Measurements from ENCODE around the gene ITSN1.

- TF ChIP-seq, protein P1, sequence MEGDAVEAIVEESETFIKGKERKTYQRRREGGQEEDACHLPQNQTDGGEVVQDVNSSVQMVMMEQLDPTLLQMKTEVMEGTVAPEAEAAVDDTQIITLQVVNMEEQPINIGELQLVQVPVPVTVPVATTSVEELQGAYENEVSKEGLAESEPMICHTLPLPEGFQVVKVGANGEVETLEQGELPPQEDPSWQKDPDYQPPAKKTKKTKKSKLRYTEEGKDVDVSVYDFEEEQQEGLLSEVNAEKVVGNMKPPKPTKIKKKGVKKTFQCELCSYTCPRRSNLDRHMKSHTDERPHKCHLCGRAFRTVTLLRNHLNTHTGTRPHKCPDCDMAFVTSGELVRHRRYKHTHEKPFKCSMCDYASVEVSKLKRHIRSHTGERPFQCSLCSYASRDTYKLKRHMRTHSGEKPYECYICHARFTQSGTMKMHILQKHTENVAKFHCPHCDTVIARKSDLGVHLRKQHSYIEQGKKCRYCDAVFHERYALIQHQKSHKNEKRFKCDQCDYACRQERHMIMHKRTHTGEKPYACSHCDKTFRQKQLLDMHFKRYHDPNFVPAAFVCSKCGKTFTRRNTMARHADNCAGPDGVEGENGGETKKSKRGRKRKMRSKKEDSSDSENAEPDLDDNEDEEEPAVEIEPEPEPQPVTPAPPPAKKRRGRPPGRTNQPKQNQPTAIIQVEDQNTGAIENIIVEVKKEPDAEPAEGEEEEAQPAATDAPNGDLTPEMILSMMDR (IDR thresholded peaks at IDR 0.05): no peak
- TF ChIP-seq POLR2A (IDR thresholded peaks at IDR 0.05): no peak
Measured at GRCh38 chr21:33916200-33916567, 273.9 kb downstream of the ITSN1 start.
